GM23338 (cell line): ENCODE data around the gene PPP1R12A. TPM values are rescaled to one million over a fixed set of nuclear protein-coding genes. Genes with fewer than 3 reads are reported as not detected.

Experiments used
- ATAC-seq: fragments of 200-7000 bp; cut with Tn5 transposase; 3 replicates; pipeline ENCODE4 v1.9.1; 2020
- DNase-seq: peaks from one replicate; pipeline ENCODE4 v3.0.0-alpha.2; 2015; ENCODE audit warnings: low spot score
- H2AFZ ChIP-seq: fragments of 200-600 bp; sonication (generic); 2 replicates; pipeline ENCODE4 v1.8.0; 2016; ENCODE audit warnings: antibody characterized with exemption, mild to moderate bottlenecking, moderate library complexity
- H3F3A ChIP-seq: fragments of 200-600 bp; sonication (generic); replicated peaks from 2 replicates; pipeline ENCODE4 v1.8.0; 2017; ENCODE audit warnings: antibody characterized with exemption, mixed run types, low read depth
- H3K27ac ChIP-seq: fragments of 200-600 bp; sonication (generic); 2 replicates; pipeline ENCODE4 v1.6.1; 2016; ENCODE audit warnings: low read depth
- H3K27me3 ChIP-seq: fragments of 200-600 bp; sonication (generic); 2 replicates; pipeline ENCODE4 v1.8.0; 2016; ENCODE audit warnings: mild to moderate bottlenecking, mixed run types, moderate library complexity; ENCODE audit not compliant: insufficient read depth
- H3K36me3 ChIP-seq: fragments of 200-600 bp; sonication (generic); 2 replicates; pipeline ENCODE4 v1.8.0; 2016; ENCODE audit warnings: mild to moderate bottlenecking; ENCODE audit not compliant: insufficient read depth
- H3K4me1 ChIP-seq: fragments of 200-600 bp; sonication (generic); 2 replicates; pipeline ENCODE4 v1.8.0; 2016; ENCODE audit warnings: mild to moderate bottlenecking, moderate library complexity; ENCODE audit not compliant: insufficient read depth
- H3K4me2 ChIP-seq: fragments of 200-600 bp; sonication (generic); 2 replicates; pipeline ENCODE4 v1.7.1; 2017; ENCODE audit warnings: mixed run types
- H3K4me3 ChIP-seq: fragments of 200-600 bp; sonication (generic); 2 replicates; pipeline ENCODE4 v1.6.1; 2016; ENCODE audit warnings: mixed run types
- H3K79me2 ChIP-seq: fragments of 200-600 bp; sonication (generic); replicated peaks from 2 replicates; pipeline ENCODE4 v1.8.0; 2017; ENCODE audit warnings: mild to moderate bottlenecking; ENCODE audit not compliant: insufficient read depth
- H3K9me2 ChIP-seq: fragments of 200-600 bp; sonication (generic); 2 replicates; pipeline ENCODE4 v1.8.0; 2017; ENCODE audit not compliant: insufficient read depth
- H4K20me1 ChIP-seq: fragments of 200-600 bp; sonication (generic); replicated peaks from 2 replicates; pipeline ENCODE4 v1.8.0; 2017; ENCODE audit warnings: mild to moderate bottlenecking; ENCODE audit not compliant: insufficient read depth
- H3K27ac Mint-ChIP-seq: 2 replicates; pipeline ENCODE4 v1.8.0; 2020; ENCODE audit warnings: inconsistent platforms, mild to moderate bottlenecking, moderate library complexity, mixed read lengths
- H3K27me3 Mint-ChIP-seq: 3 replicates; pipeline ENCODE4 v1.8.0; 2022; ENCODE audit warnings: low read depth, mild to moderate bottlenecking, moderate library complexity, mixed read lengths, inconsistent platforms; ENCODE audit not compliant: insufficient read depth, poor library complexity
- H3K36me3 Mint-ChIP-seq: 3 replicates; pipeline ENCODE4 v1.8.0; 2021; ENCODE audit warnings: low read depth, mild to moderate bottlenecking, inconsistent platforms, moderate library complexity, mixed read lengths
- H3K4me1 Mint-ChIP-seq: 3 replicates; pipeline ENCODE4 v1.8.0; 2020; ENCODE audit warnings: mild to moderate bottlenecking, inconsistent platforms, mixed read lengths
- H3K4me3 Mint-ChIP-seq: 3 replicates; pipeline ENCODE4 v1.8.0; 2021; ENCODE audit warnings: moderate library complexity, mild to moderate bottlenecking, inconsistent platforms, mixed read lengths
- H3K9me3 Mint-ChIP-seq: 3 replicates; pipeline ENCODE4 v1.8.0; 2020; ENCODE audit warnings: moderate library complexity, mild to moderate bottlenecking, inconsistent platforms, mixed read lengths
- EZH2 ChIP-seq: fragments of 200-600 bp; sonication (generic); IDR thresholded peaks from one replicate; pipeline ENCODE4 v1.8.0; 2017; ENCODE audit warnings: antibody characterized with exemption, mild to moderate bottlenecking, low read depth; ENCODE audit not compliant: unreplicated experiment
- EZH2phosphoT487 ChIP-seq: fragments of 200-600 bp; sonication (generic); IDR thresholded peaks from one replicate; pipeline ENCODE4 v1.8.1; 2018; ENCODE audit warnings: antibody characterized with exemption; ENCODE audit not compliant: unreplicated experiment
- JUNB ChIP-seq: IDR thresholded peaks from one replicate; pipeline ENCODE4 v1.6.1; 2016; ENCODE audit warnings: antibody characterized with exemption; ENCODE audit not compliant: unreplicated experiment
- NANOG ChIP-seq: IDR thresholded peaks from 2 replicates; pipeline ENCODE4 v1.6.1; 2016; ENCODE audit warnings: antibody characterized with exemption, borderline replicate concordance
- POLR2AphosphoS5 ChIP-seq: IDR thresholded peaks from 2 replicates; pipeline ENCODE4 v1.6.1; 2016; ENCODE audit warnings: antibody characterized with exemption, low read depth
- STAT1 ChIP-seq: IDR thresholded peaks from one replicate; pipeline ENCODE4 v1.6.1; 2016; ENCODE audit warnings: antibody characterized with exemption; ENCODE audit not compliant: unreplicated experiment
- polyA plus RNA-seq: library from polyadenylated mRNA; unstranded; fragments of >200 nt; fragmentation: Nextera tagmentation; extraction: Ambion mirVana; gene quantifications from 2 replicates; pipeline ENCODE4 v1.2.1, GENCODE V29; 2016
- total RNA-seq: library from RNA; depleted of rRNA; stranded (reverse); fragments of >200 nt; shearing (Covaris generic); gene quantifications from 2 replicates; pipeline ENCODE4 v1.2.3, GENCODE V29; 2014
- TF ChIP-seq, protein P1 (sequence below): fragments of 250-450 bp; sonication (Bioruptor Pico); IDR thresholded peaks from 2 replicates; pipeline ENCODE4 v1.5.0; 2020; ENCODE audit warnings: mild to moderate bottlenecking, moderate library complexity
- TF ChIP-seq, protein P2 (sequence below): IDR thresholded peaks from 2 replicates; pipeline ENCODE4 v1.6.1; 2016; ENCODE audit warnings: antibody characterized with exemption
- TF ChIP-seq, protein P3 (sequence below), 2 experiments: fragments of 200-600 bp in 1 of 2; sonication (generic) in 1 of 2; conservative IDR thresholded peaks; 2 replicates each; pipeline versions ENCODE4 v1.5.1 to v1.6.1; 2016 to 2017; ENCODE audit warnings: antibody characterized with exemption in 2 of 2, low read depth in 2 of 2, mild to moderate bottlenecking in 2 of 2, moderate library complexity in 1 of 2

The PPP1R12A gene
- total and polyA plus RNA-seq, 2 experiments from 2014 or later: 91.6 to 146 TPM

DNA sequence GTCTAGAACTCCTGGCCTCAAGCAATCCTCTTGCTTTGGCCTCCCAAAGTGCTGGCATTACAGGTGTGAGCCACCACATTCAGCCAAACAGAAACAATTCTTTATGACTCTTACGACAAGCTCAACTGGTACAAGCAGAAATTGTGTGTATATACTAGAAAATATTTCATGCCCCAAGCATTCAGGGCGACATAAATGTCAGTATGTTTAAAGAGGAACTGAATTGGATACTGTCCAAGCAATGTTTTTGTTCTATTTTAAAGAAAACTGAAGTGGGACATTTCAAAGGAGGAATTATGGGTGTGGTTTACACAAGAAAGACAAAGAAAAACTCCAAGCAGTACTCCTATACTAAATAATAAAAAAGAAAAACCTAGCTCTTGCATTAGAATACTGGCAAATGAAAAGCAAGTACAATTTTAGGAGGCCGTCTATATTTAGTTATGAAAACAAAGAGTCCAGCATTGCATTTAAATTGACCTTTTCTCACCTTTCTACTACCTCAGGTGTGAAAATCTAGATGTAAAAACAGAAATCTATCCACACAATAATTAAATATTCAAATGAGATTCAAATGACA is 48.9 kb downstream of the PPP1R12A start (continued):
- TF ChIP-seq, protein P1, sequence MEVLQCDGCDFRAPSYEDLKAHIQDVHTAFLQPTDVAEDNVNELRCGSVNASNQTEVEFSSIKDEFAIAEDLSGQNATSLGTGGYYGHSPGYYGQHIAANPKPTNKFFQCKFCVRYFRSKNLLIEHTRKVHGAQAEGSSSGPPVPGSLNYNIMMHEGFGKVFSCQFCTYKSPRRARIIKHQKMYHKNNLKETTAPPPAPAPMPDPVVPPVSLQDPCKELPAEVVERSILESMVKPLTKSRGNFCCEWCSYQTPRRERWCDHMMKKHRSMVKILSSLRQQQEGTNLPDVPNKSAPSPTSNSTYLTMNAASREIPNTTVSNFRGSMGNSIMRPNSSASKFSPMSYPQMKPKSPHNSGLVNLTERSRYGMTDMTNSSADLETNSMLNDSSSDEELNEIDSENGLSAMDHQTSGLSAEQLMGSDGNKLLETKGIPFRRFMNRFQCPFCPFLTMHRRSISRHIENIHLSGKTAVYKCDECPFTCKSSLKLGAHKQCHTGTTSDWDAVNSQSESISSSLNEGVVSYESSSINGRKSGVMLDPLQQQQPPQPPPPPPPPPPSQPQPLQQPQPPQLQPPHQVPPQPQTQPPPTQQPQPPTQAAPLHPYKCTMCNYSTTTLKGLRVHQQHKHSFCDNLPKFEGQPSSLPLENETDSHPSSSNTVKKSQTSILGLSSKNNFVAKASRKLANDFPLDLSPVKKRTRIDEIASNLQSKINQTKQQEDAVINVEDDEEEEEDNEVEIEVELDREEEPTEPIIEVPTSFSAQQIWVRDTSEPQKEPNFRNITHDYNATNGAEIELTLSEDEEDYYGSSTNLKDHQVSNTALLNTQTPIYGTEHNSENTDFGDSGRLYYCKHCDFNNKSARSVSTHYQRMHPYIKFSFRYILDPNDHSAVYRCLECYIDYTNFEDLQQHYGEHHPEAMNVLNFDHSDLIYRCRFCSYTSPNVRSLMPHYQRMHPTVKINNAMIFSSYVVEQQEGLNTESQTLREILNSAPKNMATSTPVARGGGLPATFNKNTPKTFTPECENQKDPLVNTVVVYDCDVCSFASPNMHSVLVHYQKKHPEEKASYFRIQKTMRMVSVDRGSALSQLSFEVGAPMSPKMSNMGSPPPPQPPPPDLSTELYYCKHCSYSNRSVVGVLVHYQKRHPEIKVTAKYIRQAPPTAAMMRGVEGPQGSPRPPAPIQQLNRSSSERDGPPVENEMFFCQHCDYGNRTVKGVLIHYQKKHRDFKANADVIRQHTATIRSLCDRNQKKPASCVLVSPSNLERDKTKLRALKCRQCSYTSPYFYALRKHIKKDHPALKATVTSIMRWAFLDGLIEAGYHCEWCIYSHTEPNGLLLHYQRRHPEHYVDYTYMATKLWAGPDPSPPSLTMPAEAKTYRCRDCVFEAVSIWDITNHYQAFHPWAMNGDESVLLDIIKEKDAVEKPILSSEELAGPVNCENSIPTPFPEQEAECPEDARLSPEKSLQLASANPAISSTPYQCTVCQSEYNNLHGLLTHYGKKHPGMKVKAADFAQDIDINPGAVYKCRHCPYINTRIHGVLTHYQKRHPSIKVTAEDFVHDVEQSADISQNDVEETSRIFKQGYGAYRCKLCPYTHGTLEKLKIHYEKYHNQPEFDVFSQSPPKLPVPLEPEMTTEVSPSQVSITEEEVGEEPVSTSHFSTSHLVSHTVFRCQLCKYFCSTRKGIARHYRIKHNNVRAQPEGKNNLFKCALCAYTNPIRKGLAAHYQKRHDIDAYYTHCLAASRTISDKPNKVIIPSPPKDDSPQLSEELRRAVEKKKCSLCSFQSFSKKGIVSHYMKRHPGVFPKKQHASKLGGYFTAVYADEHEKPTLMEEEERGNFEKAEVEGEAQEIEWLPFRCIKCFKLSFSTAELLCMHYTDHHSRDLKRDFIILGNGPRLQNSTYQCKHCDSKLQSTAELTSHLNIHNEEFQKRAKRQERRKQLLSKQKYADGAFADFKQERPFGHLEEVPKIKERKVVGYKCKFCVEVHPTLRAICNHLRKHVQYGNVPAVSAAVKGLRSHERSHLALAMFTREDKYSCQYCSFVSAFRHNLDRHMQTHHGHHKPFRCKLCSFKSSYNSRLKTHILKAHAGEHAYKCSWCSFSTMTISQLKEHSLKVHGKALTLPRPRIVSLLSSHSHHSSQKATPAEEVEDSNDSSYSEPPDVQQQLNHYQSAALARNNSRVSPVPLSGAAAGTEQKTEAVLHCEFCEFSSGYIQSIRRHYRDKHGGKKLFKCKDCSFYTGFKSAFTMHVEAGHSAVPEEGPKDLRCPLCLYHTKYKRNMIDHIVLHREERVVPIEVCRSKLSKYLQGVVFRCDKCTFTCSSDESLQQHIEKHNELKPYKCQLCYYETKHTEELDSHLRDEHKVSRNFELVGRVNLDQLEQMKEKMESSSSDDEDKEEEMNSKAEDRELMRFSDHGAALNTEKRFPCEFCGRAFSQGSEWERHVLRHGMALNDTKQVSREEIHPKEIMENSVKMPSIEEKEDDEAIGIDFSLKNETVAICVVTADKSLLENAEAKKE: no peak
- TF ChIP-seq EZH2phosphoT487 (no peak), STAT1 (no peak), EZH2 (no peak), JUNB (no peak), POLR2AphosphoS5 (no peak), NANOG (no peak)
- TF ChIP-seq, protein P2, sequence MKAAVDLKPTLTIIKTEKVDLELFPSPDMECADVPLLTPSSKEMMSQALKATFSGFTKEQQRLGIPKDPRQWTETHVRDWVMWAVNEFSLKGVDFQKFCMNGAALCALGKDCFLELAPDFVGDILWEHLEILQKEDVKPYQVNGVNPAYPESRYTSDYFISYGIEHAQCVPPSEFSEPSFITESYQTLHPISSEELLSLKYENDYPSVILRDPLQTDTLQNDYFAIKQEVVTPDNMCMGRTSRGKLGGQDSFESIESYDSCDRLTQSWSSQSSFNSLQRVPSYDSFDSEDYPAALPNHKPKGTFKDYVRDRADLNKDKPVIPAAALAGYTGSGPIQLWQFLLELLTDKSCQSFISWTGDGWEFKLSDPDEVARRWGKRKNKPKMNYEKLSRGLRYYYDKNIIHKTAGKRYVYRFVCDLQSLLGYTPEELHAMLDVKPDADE: no peak

DNA sequence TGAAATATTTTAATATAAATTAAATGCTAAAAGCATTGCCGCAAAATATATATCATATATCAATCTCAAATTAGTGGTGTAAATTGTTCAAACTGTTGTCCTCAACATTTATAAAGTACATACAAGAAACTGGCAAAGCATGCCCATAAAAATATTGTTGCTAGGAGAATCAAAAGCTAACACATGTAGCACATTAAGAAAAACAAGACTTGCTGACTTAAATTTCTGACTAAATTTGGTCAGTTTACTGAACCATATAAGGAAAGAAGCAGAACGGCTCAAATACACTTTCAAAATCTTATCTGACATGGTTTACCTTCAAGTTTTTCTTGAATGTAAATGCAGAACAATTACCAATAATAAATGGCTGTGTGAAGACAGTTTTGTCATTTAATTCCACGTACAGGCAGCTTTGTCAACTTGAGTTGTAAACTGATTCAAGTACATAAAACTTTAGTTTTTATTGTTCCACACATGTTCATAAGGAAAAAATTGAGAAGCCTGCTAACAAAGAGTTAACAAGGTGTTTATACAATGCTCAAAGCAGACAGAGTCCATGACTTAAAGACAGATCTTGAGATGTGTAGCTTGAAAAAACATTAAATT is 50.4 kb downstream of the PPP1R12A start:
- H3K27ac Mint-ChIP-seq: no peak overlapping the region
- Histone ChIP-seq H3K36me3 (no peaks in the 10 kb centered on the region), H2AFZ (no peak overlapping the region), H3K27me3 (no peaks in the 10 kb centered on the region), H4K20me1 (peaks cover 13% of the 10 kb centered on the region), H3K9me2 (no peaks in the 10 kb centered on the region), H3K4me1 (peaks cover 8% of the 10 kb centered on the region), H3F3A (no peaks in the 10 kb centered on the region), H3K79me2 (peaks cover 100% of the 10 kb centered on the region), H3K4me2 (no peak overlapping the region), H3K4me3 (no peak overlapping the region), H3K27ac (no peak overlapping the region)
- DNase-seq: no peak
- H3K36me3 Mint-ChIP-seq: no peaks in the 10 kb centered on the region
- TF ChIP-seq, protein P2: no peak
- TF ChIP-seq, protein P3, sequence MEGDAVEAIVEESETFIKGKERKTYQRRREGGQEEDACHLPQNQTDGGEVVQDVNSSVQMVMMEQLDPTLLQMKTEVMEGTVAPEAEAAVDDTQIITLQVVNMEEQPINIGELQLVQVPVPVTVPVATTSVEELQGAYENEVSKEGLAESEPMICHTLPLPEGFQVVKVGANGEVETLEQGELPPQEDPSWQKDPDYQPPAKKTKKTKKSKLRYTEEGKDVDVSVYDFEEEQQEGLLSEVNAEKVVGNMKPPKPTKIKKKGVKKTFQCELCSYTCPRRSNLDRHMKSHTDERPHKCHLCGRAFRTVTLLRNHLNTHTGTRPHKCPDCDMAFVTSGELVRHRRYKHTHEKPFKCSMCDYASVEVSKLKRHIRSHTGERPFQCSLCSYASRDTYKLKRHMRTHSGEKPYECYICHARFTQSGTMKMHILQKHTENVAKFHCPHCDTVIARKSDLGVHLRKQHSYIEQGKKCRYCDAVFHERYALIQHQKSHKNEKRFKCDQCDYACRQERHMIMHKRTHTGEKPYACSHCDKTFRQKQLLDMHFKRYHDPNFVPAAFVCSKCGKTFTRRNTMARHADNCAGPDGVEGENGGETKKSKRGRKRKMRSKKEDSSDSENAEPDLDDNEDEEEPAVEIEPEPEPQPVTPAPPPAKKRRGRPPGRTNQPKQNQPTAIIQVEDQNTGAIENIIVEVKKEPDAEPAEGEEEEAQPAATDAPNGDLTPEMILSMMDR (conservative IDR thresholded peaks at IDR 0.05; ENCODE audit: low read depth in 2 of 2): no peak
- H3K4me3 Mint-ChIP-seq: no peak overlapping the region
- no peaks in the 10 kb centered on the region for H3K9me3 Mint-ChIP-seq
- no peaks in the 10 kb centered on the region for H3K27me3 Mint-ChIP-seq
- peaks cover 37% of the 10 kb centered on the region for H3K4me1 Mint-ChIP-seq
- ATAC-seq: no peak
